ENCODE measurements around the gene TCF7.

Gene TCF7

GRCh38 chr5:134090522-134090921 is 24.0 kb upstream of the TCF7 start:
- DNase-seq (ENCODE audit: low read depth in 3 of 3, low spot score in 1 of 3) = peak in 2 of 3 donors; percentile 59 to 65

- no peak for DNase-seq (ENCODE audit: low read depth in 3 of 3, low spot score in 1 of 3)
Measured at GRCh38 chr5:134091626-134092121, 22.8 kb upstream of the TCF7 start.

- no peak for DNase-seq (ENCODE audit: low read depth in 3 of 3, low spot score in 1 of 3)
Measured at GRCh38 chr5:134092875-134093274, 21.6 kb upstream of the TCF7 start.

DNA sequence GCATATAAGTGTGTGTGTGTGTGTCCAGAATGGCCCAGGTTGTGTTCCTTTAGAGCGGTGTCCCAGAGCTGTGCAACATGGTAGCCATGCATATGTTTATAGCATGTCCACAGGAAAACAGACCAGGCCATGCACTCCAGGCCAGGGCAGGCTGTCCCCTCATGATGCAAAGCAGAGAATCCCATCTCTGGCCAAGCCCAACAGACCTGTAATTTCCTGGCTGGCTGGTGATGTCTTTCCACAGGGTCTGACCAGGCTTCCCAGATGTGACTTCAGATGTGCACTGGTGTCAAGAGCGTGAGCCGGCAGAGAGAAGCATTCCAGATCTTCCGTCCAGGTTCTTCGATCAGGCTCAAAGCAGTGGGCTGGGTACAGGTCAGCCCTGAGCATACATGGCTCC is 21.1 kb upstream of the TCF7 start:
- no peak for DNase-seq (ENCODE audit: low read depth in 3 of 3, low spot score in 1 of 3)

DNA sequence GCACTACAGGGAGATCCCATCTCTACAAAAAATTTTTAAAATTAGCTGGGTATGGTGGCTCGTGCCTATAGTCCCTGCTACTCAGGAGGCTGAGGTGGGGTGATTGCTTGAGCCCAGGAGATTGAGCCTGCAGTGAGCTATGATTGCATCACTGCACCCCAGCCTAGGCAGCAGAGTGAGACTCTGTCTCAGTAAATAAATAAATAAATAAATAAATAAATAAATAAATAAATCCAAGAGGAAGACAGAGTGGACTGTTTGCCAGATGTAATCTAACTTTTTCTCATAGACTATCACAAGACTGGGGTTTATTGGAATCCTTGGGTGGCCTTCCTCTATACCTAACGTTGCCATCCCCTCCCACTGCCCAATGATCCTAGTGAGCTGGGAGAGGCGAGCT is 19.2 kb upstream of the TCF7 start:
- no peak for DNase-seq (ENCODE audit: low read depth in 3 of 3, low spot score in 1 of 3)

DNA sequence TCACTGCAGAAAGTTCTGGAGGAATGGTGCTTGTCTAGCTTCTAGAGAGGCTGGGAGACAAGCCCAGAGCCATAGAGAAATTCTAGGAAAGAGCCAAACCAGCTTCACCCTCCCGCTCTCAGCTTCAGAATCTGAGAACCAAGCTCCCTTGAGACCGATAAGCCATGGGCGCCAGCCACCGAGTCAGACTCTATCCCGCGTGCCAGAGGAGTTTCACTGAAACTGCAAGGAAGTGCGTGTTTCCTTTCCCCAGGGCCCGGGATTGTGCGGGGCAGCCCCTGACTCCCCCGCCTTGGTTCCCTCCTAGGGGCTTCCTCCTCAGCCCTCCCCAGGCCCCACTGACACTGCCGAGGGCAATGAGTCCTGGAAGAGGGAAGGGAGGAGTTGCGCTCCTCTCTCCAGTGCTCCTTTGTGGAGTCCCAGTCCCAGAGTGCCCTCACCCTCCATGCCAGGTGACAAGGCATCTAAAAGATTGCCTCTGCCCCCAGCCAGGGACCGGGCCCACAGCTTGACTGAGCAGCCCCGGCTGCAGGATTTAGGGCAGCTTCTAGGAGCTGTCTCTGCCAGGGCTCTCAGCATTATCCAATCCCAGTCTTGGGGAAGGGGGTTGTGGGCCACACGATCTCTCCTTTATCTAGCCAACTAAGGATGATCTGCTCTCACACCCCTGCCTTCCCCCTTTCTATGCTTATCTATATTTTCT is 18.4 kb upstream of the TCF7 start:
- no peak for DNase-seq (ENCODE audit: low read depth in 3 of 3, low spot score in 1 of 3)

GRCh38 chr5:134097211-134097749 is 17.2 kb upstream of the TCF7 start:
- DNase-seq (ENCODE audit: low read depth in 3 of 3, low spot score in 1 of 3) = no peak

DNA sequence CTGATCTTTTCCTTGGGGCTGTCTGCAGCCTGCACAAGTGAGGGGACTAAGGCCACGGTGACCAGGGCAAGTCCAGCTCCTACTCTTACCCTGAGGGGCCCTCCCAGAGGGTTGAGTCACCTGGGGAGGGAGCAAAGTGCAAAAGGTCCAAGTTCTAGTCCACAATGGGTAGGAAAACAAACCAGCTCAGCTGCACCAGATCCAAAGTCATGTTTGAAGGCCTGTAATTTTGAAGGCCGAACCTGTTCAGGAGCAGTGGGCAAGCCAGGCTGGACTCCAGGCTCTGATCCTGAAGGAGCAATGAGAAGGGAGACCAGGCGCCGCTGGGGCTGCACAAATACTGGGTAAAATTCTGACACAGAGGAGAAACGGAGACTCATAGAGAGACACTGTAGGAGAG is 15.8 kb upstream of the TCF7 start:
- DNase-seq (ENCODE audit: low read depth in 3 of 3, low spot score in 1 of 3) = no peak

DNA sequence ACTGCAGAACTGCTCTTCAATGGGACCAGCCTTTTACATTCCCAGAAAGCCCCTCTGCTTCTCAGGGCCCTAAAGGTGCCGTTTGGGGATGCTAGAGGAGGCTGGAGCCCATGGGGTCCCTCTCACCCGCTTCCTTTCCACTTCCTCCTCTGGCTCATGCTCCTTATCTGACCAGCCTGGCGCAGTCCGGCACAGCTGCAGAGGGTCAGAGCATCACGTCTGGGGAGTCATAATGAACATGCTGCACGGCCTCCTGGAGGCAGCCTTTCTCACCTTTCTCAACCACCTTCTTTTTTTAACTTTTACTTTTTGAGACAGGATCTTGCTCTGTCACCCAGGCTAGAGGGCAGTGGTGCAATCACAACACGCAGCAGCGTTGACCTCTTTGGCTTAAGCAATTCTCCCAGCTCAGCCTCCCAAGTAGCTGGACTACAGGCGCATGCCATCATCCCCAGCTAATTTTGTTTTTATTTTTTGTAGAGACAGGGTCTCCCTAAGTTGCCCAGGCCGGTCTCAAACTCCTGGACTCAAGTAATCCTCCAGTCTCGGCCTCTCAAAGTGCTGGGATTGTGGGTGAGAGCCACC is 15.1 kb upstream of the TCF7 start:
- no peak for DNase-seq (ENCODE audit: low read depth in 3 of 3, low spot score in 1 of 3)

GRCh38 chr5:134099939-134100282 is 14.6 kb upstream of the TCF7 start:
- no peak for DNase-seq (ENCODE audit: low read depth in 3 of 3, low spot score in 1 of 3)

GRCh38 chr5:134100283-134101091 is 14.0 kb upstream of the TCF7 start:
- peak; percentile 60 to 76 (median 74) for DNase-seq (ENCODE audit: low read depth in 3 of 3, low spot score in 1 of 3)

- DNase-seq (ENCODE audit: low read depth in 3 of 3, low spot score in 1 of 3) = peak in 1 of 3 donors; percentile 76
Measured at GRCh38 chr5:134101686-134102439, 12.6 kb upstream of the TCF7 start.

DNA sequence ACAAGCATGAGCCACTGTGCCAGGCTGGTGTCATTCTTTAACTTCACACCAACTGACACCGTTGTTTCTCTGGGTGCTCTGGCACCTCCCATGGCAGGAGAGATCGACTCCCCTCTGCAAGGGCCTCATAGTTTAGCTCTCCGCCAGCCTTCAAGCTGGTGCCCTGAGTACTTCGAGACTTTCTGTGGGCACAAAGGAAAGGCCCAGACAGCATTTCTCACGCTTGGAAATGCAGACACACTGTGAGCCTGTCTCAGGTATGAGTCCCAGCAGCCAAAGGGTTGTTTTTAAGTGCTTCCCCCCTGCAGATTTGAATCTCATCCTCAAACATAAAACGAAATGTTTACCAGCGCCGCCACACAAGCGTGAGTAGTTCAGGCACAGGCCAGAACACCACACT is 11.1 kb upstream of the TCF7 start:
- no peak for DNase-seq (ENCODE audit: low read depth in 3 of 3, low spot score in 1 of 3)

- DNase-seq (ENCODE audit: low read depth in 3 of 3, low spot score in 1 of 3) = no peak
Measured at GRCh38 chr5:134103998-134104654, 10.4 kb upstream of the TCF7 start.

DNA sequence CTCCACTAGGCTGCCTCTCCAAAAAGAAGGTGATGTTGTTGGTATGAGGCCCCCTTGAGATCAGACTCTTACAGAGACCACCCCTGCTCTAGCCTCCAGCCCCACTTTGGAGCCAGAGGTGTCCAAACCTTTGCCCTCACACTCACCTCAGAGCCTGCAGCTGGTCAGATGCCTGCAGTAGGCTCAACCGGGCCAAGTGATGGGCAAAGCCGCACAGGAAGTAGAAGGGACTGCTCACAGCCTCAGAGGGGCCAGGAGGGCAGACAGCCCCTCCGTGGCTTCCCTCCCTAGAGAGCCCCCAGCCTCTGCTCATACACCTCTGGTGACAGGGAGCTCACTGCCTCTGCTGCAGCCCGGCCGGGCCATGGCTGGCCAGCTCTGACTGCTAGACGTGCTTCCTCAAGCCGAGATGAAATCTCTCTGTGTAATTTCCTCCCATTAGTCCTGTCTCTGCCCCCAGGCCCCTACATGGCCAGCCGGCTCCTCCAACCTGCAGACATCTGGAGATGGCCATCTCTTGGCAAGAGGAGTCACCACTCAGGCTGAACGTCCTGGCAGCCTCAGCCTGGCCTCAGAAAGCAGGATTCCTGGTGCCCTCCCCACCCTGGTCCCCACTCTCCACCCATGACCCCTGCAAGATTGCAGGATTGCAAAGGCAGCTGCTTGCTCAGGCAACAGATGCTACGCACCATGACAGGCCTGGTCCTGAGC is 7.3 kb upstream of the TCF7 start:
- DNase-seq (ENCODE audit: low read depth in 3 of 3, low spot score in 1 of 3) = no peak

DNA sequence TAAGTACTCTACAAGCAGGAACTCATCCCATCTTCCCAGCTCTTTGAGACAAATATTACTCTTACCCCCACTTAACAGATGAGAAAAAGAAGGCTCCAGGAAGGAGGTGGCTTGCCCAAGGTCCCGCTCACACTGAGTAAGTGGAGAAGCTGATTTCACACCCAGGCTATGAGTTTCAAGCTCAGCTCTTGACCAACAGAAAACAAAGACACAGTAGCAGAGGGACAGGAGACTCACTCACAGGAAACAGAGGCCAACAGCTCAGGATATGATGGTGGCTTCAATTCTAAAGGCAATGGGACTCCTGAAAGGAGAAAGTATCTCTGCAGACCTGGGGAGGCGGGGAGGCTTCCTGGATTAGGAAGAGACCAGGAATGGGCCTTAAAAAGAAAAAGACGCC is 6.7 kb upstream of the TCF7 start:
- no peak for DNase-seq (ENCODE audit: low read depth in 3 of 3, low spot score in 1 of 3)

DNA sequence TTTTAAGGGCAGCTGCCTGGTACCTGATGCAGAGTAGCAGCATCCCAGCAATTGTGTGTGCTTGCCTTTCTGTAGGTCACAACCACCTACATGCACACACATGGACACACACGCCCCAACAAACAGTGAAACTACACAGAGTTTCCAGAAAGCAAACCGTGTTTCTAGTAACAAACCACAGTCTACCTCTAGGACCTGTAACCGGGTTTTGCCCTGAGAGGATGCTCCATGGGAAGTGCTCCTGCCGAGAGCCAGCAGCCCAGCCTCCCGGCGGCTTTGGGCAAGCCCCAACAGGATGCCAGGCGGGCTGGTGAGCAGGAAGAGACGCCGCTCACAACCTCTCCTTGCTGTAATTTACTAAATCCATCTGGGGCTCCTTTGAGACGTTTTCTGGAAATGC is 4.1 kb upstream of the TCF7 start:
- DNase-seq (ENCODE audit: low read depth in 3 of 3, low spot score in 1 of 3) = no peak

- DNase-seq (ENCODE audit: low read depth in 3 of 3, low spot score in 1 of 3) = no peak
Measured at GRCh38 chr5:134111741-134112647, 2.5 kb upstream of the TCF7 start.

GRCh38 chr5:134112726-134113362 is 1.6 kb upstream of the TCF7 start:
- no peak for DNase-seq (ENCODE audit: low read depth in 3 of 3, low spot score in 1 of 3)

All from stimulated activated CD4-positive, alpha-beta T cell treated with anti-CD3 and anti-CD28 coated beads, TNF-alpha, amount 100 ng/mL, for 1 hour (primary cell).